Kidney glomerular epithelial cell (primary cell): ENCODE data around the gene INPP4A.
"Not testable (repeated sequence)": the region's sequence is repeated elsewhere in the genome, so short reads cannot be mapped to it uniquely, and the experiment has no call there.

Experiments used
- DNase-seq: peaks from one replicate; lab custom pipeline; 2025; lab: John Stamatoyannopoulos, UW

Gene INPP4A

DNA sequence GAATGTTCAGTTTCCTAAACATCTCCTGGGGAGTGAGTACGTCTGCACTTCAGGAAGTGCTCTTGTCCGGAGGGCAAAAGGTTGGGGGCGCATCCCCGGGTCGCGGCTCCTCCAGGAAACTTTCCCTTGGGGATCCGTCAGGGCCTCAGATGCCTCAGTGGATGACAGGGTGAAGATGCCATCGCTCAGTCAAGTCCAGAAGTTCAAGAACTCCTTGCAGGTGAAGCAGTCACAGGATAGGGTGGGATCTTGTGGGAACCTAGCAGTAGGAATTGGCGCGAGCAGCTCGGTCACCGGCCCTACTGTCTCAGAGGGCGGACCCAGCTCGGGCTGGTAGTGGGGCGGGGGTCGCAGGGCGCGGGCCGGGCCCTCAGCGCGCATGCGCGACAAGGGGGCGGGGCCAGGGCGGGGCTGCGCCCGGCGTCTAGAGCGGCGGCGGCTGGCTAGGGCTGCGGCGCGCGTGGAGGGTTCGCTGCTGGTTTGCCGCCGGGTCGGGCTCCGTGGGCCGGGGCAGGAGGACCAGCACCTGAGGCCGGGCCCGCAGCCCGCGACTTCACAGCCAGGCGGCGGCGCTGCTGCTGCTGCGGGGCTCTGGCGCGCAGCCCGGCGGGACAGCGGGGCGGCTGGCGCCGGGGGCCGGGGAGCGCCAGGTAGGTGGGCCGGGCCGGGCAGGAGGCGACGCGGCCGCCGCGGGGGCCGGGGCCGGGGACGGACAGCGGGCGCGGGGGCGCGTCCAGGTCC, at the start of gene INPP4A:
Gene INPP4A (plus strand): TSS at position 423 of the 741 bp plus-strand sequence. CDS start 75,191 bp downstream, outside the sequence.
- DNase-seq: peak; percentile 46

DNA sequence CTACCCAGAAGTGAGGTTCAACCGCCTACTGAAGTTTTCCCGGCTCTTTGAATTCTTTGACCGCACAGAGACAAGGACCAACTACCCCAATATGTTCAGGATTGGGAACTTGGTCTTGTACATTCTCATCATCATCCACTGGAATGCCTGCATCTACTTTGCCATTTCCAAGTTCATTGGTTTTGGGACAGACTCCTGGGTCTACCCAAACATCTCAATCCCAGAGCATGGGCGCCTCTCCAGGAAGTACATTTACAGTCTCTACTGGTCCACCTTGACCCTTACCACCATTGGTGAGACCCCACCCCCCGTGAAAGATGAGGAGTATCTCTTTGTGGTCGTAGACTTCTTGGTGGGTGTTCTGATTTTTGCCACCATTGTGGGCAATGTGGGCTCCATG, 48.7 kb upstream of the INPP4A start:
- no peak for DNase-seq

DNA sequence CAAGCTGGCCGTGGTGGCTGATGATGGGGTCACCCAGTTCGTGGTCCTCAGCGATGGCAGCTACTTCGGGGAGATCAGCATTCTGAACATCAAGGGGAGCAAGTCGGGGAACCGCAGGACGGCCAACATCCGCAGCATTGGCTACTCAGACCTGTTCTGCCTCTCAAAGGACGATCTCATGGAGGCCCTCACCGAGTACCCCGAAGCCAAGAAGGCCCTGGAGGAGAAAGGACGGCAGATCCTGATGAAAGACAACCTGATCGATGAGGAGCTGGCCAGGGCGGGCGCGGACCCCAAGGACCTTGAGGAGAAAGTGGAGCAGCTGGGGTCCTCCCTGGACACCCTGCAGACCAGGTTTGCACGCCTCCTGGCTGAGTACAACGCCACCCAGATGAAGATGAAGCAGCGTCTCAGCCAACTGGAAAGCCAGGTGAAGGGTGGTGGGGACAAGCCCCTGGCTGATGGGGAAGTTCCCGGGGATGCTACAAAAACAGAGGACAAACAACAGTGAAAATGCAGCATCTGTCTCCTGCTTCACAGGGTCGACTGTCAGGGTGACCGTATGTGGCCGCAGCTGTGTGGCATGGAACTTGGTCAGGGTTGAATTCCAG, 47.8 kb upstream of the INPP4A start:
- DNase-seq: no peak

DNA sequence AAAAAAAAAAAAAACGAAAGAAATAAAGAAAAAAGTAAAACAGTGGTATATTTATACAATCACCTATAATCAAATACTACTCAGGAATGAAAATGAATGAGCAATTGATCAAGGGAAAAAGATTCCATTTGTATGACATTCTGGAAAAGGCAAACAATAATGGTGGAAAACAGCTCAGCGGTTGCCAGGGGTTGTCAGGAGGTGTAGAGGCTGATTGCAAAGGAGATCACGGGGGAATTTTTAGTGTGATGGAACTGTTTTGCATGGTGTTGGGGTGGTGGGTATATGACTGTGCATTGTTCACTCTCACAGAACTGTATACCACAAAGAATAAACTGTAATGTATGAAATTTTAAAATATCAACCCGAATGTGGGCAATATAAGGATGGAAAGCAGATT, 45.5 kb upstream of the INPP4A start:
- DNase-seq: no peak

DNA sequence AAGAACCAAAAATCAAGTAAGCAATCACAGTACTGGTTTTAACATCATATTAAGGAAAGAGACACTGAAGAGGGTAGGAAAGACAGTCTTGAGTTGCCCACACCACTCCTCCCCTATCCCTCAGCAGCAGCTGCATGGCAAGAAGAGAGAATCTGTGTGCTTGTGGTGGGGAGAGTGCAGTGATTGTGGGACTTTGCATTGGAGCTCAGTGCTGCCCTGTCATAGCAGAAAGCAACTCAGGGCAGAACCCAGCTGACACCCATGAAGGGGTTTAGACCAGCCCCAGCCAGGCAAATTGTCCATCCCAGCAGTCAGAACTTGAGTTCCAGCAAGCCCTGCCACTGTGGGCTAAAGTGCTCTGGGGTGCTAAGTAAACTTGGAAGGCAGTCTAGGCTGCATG, 40.8 kb upstream of the INPP4A start:
- no peak for DNase-seq

DNA sequence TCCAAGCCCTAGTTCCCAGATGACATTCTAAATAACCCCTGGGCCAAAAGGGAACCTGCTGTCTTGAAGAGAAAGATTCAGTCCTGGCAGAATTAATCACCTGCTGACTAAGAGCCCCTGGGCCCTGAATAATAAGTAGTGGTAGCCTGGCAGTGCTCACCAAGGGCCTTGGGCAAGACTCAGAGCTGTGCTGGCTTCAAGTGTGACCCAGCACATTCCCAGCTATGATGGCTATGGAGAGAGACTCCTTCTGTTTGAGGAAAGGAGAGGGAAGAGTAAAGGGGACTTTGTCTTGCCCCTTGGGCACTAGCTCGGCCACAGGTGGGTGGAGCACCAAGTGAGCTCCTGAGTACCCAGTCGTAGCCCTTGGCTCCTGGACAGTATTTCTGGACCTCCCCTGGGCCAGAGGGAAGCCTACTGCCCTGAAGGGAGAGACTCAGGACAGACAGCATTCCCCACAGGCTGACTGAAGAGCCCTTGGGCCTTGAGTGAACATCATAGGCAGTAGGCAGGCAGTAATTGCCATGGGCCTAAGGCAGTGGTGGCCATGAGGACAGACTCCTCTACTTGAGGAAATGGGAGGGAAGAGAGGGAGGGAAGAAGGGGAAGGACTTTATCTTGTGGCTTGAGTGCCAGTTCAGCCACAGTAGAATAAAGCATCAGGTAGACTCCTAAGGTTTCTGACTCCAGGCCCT, 40.0 kb upstream of the INPP4A start:
- no peak for DNase-seq

DNA sequence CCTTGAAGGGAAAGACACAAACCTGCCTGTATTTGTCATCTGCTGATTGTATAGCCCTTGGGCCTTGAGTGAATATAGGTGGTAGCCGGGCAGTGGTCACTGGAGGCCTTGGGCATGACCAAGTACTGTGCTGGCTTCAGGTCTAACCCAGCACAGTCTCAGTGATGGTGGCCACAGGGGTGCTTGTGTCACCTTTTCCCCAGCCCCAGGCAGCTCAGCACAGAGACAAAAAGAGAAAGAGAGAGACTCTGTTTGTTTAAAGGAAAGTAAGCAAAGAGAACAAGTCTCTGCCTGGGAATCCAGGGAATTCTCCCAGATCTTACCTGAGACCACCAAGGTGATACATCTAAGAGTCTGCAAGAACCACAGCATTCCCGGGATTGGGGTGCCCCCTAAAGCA, 39.4 kb upstream of the INPP4A start:
- DNase-seq: no peak

DNA sequence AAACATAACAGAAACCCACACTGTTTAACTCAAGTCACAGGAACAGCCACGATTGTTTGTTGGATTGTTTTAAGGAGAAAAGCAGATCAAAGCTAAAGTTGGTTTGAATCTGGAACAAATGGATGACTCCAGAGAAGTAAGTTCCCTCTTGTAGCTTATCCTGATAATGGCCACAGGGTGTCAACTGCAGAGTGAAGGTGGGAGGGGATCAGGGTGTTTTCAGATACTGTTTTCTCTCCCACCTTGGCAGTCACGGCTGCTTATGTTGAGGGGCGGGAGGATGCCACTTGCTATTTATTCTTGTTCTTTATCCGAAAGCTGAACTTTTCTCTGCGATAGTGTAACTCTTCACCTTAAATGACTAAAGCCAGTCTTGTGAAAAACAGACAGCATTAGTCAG, 36.5 kb upstream of the INPP4A start:
- no peak for DNase-seq

DNA sequence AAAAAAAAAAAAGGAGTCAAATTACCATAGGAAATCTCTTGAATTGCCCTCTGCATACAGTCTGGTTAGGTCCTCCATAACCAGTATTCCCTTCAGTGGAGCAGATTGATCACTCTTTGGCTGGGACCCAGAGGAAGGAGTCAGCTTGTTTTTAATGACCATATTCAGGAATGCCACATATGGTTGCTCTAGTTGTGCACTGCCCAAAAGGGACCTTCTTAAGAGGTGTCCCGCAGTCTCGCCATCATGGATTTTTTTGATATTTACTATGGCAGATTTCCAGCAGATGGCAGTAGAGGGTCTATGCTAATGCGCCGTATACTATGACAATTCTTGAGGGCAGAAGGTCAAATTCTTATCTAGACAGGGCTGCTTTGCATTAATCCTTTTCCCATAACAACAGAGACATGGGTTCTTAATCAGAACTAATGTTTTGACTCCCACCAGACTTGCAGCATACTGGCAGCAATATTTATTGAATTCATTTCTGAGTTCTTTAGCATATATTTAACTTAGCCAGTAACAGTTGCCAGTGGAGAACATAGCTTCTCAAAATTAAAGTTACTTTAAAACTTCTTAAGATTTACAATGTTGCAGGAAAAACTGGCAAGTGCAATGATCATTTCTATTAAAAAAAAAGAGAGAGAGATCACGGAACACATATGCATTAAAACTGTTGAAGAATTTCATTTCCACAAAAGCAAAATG, 31.8 kb upstream of the INPP4A start:
- peak; percentile 72 for DNase-seq

DNA sequence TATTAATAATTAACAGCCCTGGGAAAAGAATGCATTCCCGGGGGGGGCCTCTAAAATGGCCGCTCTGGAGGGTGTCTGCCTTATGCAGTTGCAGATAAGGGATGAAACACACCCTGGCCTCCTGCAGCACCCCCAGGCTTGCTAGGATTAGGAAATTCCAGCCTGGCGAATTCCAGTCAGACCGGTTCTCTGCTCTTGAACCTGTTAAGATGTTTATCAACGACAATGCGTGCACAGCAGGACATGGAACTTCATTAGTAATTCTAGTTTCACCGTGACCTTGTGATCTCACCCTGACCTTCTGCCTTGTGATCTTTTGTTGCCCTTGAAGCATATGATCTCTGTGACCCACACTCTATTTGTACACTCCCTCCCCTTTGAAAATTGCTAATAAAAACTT, 30.4 kb upstream of the INPP4A start:
- not testable (repeated sequence) for DNase-seq

DNA sequence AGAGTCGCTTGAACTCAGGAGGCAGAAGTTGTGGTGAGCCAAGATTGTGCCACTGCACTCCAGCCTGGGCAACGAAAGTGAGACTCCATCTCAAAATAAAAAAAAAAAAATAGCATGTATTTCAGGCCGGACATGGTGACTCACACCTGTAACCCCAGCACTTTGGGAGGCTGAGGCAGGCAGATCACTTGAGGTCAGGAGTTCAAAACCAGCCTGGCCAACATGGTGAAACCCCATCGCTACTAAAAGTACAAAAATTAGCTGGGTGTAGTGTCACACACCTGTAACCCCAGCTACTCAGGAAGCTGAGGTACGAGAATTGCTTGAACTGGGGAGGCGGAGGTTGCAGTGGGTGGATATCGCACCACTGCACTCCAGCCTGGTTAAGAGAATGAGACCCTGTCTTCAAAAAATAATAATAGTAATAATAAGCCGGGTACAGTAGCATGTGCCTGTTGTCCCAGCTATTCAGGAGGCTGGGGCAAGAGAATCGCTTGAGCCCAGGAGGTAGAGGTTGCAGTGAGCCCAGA, 28.9 kb upstream of the INPP4A start:
- not testable (repeated sequence) for DNase-seq

DNA sequence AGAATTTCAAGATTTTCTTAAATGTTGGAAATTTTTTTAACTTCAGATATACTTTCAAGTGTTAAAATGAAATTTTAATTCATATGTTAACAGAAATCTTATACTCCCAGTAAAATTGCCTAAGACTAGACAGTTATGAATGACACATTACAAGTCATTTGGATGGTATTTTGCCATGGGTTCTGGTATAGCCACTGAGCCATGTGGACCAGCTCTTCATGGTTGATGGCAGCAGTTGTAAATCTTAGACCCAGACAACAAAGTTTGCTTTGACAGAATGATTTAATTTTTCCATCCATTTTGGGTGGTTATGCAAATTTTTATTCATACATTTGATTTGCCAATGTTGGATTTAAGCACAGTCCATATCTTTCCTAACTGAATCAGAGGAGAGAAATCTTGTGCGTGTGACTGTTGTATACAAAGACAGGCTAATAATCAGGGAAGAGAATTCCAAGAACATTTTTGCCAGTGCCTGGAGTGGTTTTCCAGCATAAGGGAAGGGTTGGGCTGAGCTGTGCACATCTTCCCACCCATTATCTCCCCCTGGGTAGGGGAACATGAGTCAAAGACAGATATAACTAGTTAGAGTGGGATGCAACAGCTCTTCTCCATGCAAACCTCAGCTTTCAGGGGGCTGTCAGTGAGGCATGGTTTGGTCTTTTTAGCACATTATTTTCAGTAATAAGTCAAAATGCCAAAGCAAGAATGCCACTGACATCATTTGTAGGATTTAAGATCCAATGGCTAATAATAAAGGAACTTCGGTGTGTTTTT, 28.1 kb upstream of the INPP4A start:
- DNase-seq: no peak

DNA sequence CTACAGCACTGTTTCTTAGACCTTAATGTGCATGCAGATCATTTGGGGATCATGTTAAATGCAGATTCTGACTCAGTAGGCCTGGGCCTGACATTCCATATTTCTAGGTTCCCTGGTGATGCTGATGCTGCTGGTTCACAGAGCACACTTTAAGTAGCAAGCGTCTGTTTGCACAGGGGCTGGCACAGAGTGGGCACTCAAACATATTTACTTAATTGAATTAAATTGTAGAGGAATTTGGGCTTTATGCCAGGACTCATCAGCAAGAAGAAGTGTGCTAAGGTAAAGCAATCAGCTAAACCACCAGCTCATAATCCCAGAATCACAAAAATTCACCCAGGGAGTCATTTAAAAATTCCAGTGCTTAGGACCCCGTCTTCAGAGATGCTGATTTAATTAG, 25.1 kb upstream of the INPP4A start:
- no peak for DNase-seq

DNA sequence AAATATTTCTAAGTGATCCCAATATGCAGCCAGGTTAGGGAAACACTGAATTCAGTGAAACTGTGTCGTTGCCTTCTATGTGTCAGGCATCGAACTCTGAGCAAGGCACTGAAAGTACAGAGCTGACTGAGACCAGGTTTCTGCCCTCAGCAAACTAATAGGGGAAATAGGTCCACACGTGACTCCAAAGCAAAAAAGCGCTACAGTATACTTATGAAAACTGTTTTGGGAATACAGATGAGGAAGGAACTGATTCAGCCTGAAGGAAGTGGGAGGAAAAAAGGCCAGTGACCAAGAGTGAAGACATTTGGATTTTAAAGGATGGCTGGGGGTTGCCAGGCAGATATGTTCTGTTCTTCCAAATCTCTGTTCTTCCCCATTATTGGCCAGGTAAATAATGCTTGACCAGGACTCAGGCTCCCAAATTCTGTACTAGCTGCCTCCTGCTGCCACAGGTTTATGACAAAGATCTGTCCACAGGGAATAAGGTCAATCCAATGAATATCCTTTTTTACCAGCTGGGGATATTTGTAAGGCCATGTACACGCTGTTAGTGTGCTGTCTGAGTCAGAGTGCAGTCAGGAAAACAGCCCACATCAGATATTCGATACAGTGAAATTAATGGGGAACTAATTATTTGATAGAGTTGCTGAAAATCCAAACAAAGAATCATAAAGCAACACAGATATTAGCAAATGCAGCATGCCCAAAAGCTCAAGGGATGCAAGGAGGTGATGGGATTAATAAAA, 24.5 kb upstream of the INPP4A start:
- no peak for DNase-seq

DNA sequence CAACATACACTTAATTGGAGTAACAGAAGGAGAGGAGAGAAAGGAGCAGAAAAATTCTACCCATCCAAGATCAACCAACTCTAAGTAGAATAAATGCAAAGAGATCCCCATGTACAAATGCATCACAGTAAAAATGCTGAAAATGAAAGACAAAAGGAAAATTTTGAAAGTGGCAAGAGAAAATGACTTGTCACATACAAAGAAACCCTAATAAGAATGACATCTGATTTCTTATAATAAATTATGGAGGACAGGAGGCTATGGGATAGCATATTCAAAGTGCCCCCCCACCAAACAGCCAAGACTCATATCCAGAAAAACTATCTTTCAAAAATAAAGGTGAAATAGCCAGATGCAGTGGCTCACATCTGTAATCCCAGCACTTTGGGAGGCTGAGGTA, 22.2 kb upstream of the INPP4A start:
- DNase-seq: no peak

DNA sequence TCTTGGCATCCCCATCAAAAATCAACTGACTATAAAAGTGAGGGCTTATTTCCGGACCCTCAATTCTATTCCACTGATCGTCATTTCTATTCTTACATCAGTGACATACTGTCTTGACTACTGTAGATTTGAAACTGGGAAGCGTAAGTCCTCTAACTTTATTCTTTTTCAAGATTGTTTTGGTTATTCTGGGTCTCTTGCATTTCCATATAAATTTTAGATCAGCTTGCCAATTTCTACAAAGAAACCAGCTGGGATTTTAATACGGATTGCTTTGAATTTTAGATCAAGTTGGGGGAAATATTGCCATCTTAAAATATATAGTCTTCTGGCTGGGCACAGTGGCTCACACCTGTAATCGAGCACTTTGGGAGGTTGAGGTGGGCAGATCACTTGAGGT, 17.9 kb upstream of the INPP4A start:
- no peak for DNase-seq

DNA sequence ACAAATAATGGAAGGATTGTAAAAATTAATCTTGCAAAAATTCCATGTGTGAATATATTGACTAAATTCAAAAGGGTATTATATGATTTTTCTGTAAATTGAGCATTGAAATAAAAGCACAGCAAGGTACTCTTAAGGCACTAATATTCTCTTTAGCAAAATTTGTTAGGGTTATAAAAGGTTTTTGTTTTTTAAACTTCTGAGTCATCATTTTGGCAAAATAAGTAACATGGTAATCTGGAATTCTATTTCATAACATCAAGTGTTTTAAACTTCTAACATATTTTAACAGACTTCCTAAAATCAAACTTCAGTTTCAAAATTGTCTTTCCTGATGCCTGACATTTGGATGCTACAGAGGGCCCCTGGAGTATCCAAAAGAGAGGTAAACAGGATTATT, 12.5 kb upstream of the INPP4A start:
- DNase-seq: no peak

DNA sequence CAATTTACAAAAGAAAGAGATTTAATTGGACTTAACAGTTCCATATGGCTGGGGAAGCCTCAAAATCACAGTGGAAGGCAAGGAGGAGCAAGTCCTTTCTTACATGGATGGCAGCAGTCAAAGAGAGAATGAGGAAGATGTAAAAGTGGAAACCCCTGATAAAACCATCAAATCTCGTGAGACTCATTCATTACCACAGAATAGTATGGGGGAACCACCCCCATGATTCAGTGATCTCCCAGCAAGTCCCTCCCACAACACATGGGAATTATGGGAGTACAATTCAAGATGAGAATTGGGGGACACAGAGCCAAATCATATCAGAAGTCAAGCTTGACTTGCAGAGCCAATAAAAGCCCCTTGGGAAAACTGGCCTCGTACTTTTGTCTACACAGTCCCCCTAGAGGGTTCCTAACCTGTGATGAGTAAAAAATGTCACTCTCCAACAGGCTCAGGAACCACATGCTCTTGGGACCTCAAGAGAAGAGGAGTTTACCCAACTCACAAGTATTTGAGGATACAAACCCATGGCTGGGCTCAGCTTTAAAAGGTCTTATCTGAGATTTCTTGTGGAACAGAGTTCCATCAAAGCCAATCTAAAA, 11.2 kb upstream of the INPP4A start:
- no peak for DNase-seq

DNA sequence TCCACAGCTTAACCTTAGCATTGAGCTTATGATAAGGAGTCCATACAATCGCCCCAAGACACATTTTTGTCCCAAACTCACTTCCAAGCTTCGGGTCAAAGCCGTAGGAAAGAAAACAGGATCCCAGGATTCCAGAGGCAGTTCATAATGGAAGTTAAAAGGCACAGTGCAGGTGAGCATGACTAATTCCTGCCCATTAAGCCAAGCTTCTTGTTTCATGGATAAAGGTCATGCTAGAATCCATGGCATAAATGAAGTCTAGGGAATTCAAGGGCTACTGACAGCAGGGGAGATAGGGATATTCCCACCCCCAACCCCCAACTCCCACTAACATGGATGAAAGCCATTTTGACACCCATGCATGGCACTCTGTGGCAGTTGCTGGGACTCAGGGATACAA, 10.2 kb upstream of the INPP4A start:
- no peak for DNase-seq

DNA sequence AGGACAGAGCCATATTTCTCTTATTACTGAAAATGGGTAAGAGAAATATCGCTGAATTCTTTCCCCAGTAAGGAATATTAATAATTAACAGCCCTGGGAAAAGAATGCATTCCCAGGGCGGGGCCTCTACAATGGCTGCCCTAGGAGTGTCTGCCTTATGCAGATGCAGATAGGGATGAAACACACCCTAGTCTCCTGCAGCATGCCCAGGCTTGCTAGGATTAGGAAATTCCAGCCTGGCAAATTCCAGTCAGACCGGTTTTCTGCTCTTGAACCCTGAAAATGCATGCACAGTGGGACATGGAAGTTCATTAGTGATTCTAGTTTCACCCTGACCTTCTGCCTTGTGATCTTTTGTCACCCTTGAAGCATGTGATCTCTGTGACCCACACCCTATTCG, 9.0 kb upstream of the INPP4A start:
- DNase-seq: not testable (repeated sequence)
